IMR-90 (cell line): ENCODE results near the gene FOXO6. TPM values are rescaled to one million over a fixed set of nuclear protein-coding genes. Genes with fewer than 3 reads are reported as not detected.
A peak's percentile ranks its signal among the peaks of the same experiment; 100 is the strongest.

Source experiments
- ATAC-seq: fragments of 200-7000 bp; cut with Tn5 transposase; 2 replicates; pipeline ENCODE4 v1.9.1; 2020; ENCODE audit warnings: low read depth, mild to moderate bottlenecking, moderate library complexity
- BruUV-seq: library from RNA; stranded (reverse); fragments of 400-500 nt; replicated peaks from 2 replicates; lab custom pipeline; 2021; lab: Mats Ljungman, UMichigan
- CTCF ChIA-PET: fragments of 300-600 bp; formaldehyde crosslinking; extraction: SDS; loops from one replicate; lab custom pipeline; 2021; ENCODE audit warnings: antibody characterized with exemption; lab: Yijun Ruan, JAX
- POLR2A ChIA-PET: fragments of 300-600 bp; sonication (Branson Sonifier 250); formaldehyde crosslinking; loops from one replicate; lab custom pipeline; 2022; ENCODE audit warnings: antibody characterized with exemption; ENCODE audit not compliant: unreplicated experiment; lab: Charles Lee
- DNase-seq: peaks from one replicate; pipeline ENCODE4 v3.0.0; 2013
- H2AFZ ChIP-seq: replicated peaks from 2 replicates; pipeline ENCODE3; 2013; ENCODE audit warnings: low read length, mild to moderate bottlenecking; ENCODE audit not compliant: poor library complexity
- H2AK5ac ChIP-seq: 2 replicates; pipeline ENCODE4 v1.6.1; 2013; ENCODE audit warnings: low read depth, low read length, inconsistent platforms
- H2AK9ac ChIP-seq: replicated peaks from 2 replicates; pipeline ENCODE3; 2013; ENCODE audit warnings: mild to moderate bottlenecking, low read depth, low read length, moderate library complexity; ENCODE audit not compliant: poor library complexity
- H2BK120ac ChIP-seq: 2 replicates; pipeline ENCODE4 v1.6.1; 2013; ENCODE audit warnings: low read depth, low read length, inconsistent platforms
- H2BK15ac ChIP-seq: 3 replicates; pipeline ENCODE4 v1.6.1; 2013; ENCODE audit warnings: low read depth, low read length, inconsistent platforms
- H2BK20ac ChIP-seq: 2 replicates; pipeline ENCODE4 v1.6.1; 2013; ENCODE audit warnings: low read depth, mild to moderate bottlenecking, inconsistent platforms, low read length, moderate library complexity
- H2BK5ac ChIP-seq: 2 replicates; pipeline ENCODE4 v1.6.1; 2013; ENCODE audit warnings: mild to moderate bottlenecking, low read depth, low read length, inconsistent platforms; ENCODE audit not compliant: poor library complexity, severe bottlenecking
- H3K14ac ChIP-seq: replicated peaks from 2 replicates; pipeline ENCODE4 v1.6.1; 2013; ENCODE audit warnings: low read depth, low read length, inconsistent platforms
- H3K18ac ChIP-seq: 2 replicates; pipeline ENCODE4 v1.6.1; 2013; ENCODE audit warnings: low read depth, low read length, control low read depth
- H3K23ac ChIP-seq: 2 replicates; pipeline ENCODE4 v1.6.1; 2013; ENCODE audit warnings: low read depth, low read length, inconsistent platforms
- H3K27ac ChIP-seq: 2 replicates; pipeline ENCODE4 v1.5.1; 2013; ENCODE audit warnings: mild to moderate bottlenecking, control low read depth, low read length; ENCODE audit not compliant: insufficient read depth
- H3K27me3 ChIP-seq: 2 replicates; pipeline ENCODE4 v1.6.1; 2013; ENCODE audit warnings: low read length; ENCODE audit not compliant: control insufficient read depth, insufficient read depth
- H3K36me3 ChIP-seq: 2 replicates; pipeline ENCODE4 v1.6.1; 2013; ENCODE audit warnings: low read length, mixed read lengths; ENCODE audit not compliant: control insufficient read depth, insufficient read depth
- H3K4ac ChIP-seq: 2 replicates; pipeline ENCODE4 v1.6.1; 2013; ENCODE audit warnings: low read depth, low read length, inconsistent platforms
- H3K4me1 ChIP-seq: 2 replicates; pipeline ENCODE4 v1.6.1; 2013; ENCODE audit warnings: low read length, mixed read lengths; ENCODE audit not compliant: control insufficient read depth, insufficient read depth
- H3K4me2 ChIP-seq: 2 replicates; pipeline ENCODE4 v1.6.1; 2013; ENCODE audit warnings: low read depth, mild to moderate bottlenecking, control low read depth, low read length, moderate library complexity
- H3K4me3 ChIP-seq: 2 replicates; pipeline ENCODE4 v1.5.1; 2013; ENCODE audit warnings: low read depth, mild to moderate bottlenecking, control low read depth, low read length, moderate library complexity; ENCODE audit not compliant: insufficient read depth
- H3K56ac ChIP-seq: 2 replicates; pipeline ENCODE4 v1.6.1; 2013; ENCODE audit warnings: low read length, inconsistent platforms; ENCODE audit not compliant: insufficient read depth; ENCODE audit errors: extremely low read depth
- H3K79me1 ChIP-seq, 2 experiments: 2 replicates each; pipeline ENCODE4 v1.6.1; 2013; ENCODE audit warnings: low read length in 2 of 2, inconsistent platforms in 1 of 2, low read depth in 1 of 2
- H3K9ac ChIP-seq: 2 replicates; pipeline ENCODE4 v1.6.1; 2013; ENCODE audit warnings: low read depth, low read length, control low read depth
- H3K9me1 ChIP-seq: 2 replicates; pipeline ENCODE4 v1.6.1; 2013; ENCODE audit warnings: low read length, inconsistent platforms; ENCODE audit not compliant: insufficient read depth
- H3K9me3 ChIP-seq: 2 replicates; pipeline ENCODE4 v1.6.1; 2013; ENCODE audit warnings: low read length; ENCODE audit not compliant: control insufficient read depth, insufficient read depth
- H4K20me1 ChIP-seq: 2 replicates; pipeline ENCODE4 v1.6.1; 2013; ENCODE audit warnings: low read length, inconsistent platforms; ENCODE audit not compliant: insufficient read depth
- H4K5ac ChIP-seq: 2 replicates; pipeline ENCODE4 v1.6.1; 2013; ENCODE audit warnings: mild to moderate bottlenecking, low read depth, low read length, control low read depth
- H4K8ac ChIP-seq, 2 experiments: 2 replicates each; pipeline ENCODE4 v1.6.1; 2013; ENCODE audit warnings: low read depth in 2 of 2, low read length in 2 of 2, control low read depth in 1 of 2, inconsistent platforms in 1 of 2
- H4K91ac ChIP-seq: 2 replicates; pipeline ENCODE4 v1.6.1; 2013; ENCODE audit warnings: low read depth, low read length, inconsistent platforms; ENCODE audit not compliant: insufficient read depth
- WGBS, 2 experiments: methylation state at CpG; one replicate each; pipeline versions ENCODE4 v1.1.5 to v1.1.7; 2013; ENCODE audit warnings: missing lambda C conversion rate in 2 of 2; ENCODE audit not compliant: insufficient read length in 1 of 2; ENCODE audit errors: extremely low coverage in 2 of 2; 5-methylcytosine and 5-hydroxymethylcytosine counted together
- dilution Hi-C: fragments of 300-500 bp; cut with HindIII; formaldehyde crosslinking; loops from one replicate; pipeline ENCODE4 v1.14.3; 2018; ENCODE audit warnings: low sequenced_read_pairs; ENCODE audit not compliant: unreplicated experiment
- in situ Hi-C: fragments of 300-500 bp; cut with MboI; formaldehyde crosslinking; loops from 3 replicates; pipeline ENCODE4 v1.14.3; 2019; ENCODE audit warnings: low sequenced_read_pairs, inconsistent platforms, mixed read lengths
- intact Hi-C: fragments of 100-400 bp; cut with micrococcal nuclease; formaldehyde crosslinking; loops from 2 replicates; pipeline ENCODE4 v1.10.0; 2022
- polyA plus RNA-seq, 3 experiments: library from polyadenylated mRNA; depleted of rRNA; stranded (reverse); fragments of >200 nt; gene quantifications; 2 replicates each; pipeline ENCODE4 v1.2.3, GENCODE V29; 2012; ENCODE audit warnings: low replicate concordance in 1 of 3
- total RNA-seq: library from RNA; depleted of rRNA; stranded (reverse); fragments of >200 nt; gene quantifications from 2 replicates; pipeline ENCODE4 v1.2.3, GENCODE V29; 2012
- TF ChIP-seq, protein P1 (sequence below): fragments of 150-350 bp; IDR thresholded peaks from 2 replicates; pipeline ENCODE4 v1.6.1; 2017; ENCODE audit warnings: mild to moderate bottlenecking, antibody characterized with exemption, low read length, low read depth

FOXO6 gene
- total and polyA plus RNA-seq, 2 of the 4 experiments (the other 2 are of a cell fraction) = not detected

DNA sequence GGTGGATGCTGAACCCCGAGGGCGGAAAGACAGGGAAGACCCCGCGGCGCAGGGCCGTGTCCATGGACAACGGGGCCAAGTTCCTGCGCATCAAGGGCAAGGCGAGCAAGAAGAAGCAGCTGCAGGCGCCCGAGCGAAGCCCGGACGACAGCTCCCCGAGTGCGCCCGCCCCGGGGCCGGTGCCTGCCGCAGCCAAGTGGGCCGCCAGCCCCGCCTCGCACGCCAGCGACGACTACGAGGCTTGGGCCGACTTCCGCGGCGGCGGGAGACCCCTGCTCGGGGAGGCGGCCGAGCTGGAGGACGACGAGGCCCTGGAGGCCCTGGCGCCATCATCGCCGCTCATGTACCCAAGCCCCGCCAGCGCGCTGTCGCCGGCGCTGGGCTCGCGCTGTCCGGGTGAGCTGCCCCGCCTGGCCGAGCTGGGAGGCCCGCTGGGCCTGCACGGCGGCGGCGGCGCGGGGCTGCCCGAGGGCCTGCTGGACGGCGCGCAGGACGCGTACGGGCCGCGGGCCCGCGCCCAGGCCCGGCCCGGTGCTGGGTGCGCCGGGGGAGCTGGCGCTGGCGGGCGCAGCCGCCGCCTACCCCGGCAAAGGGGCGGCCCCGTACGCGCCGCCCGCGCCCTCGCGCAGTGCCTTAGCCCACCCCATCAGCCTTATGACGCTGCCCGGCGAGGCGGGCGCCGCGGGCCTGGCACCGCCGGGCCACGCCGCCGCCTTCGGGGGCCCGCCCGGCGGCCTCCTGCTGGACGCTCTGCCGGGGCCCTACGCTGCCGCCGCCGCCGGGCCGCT is 20.7 kb downstream of the FOXO6 start:
- Histone ChIP-seq H3K9me3 (peaks cover 2% of the 10 kb centered on the region; the same call in 1 of the 2 replicates), H3K36me3 (no peaks in the 10 kb centered on the region), H3K4me2 (peak overlapping the region; percentile 44), H3K4ac (no peak overlapping the region), H3K18ac (no peak overlapping the region), H2AK5ac (no peak overlapping the region), H2AK9ac (peak overlapping the region; percentile 56), H3K4me1 (no peaks in the 10 kb centered on the region), H3K14ac (no peak overlapping the region), H3K27ac (no peak overlapping the region; the same call in 1 of the 2 replicates), H2BK5ac (no peak overlapping the region), H2AFZ (peak overlapping the region; percentile 89), H4K5ac (no peak overlapping the region), H3K9me1 (no peaks in the 10 kb centered on the region), H2BK15ac (no peak overlapping the region), H4K91ac (no peak overlapping the region), H3K79me1 (no peaks in the 10 kb centered on the region), H2BK20ac (no peak overlapping the region), H4K20me1 (no peaks in the 10 kb centered on the region), H3K23ac (no peak overlapping the region), H4K8ac (no peak overlapping the region), H3K9ac (no peak overlapping the region), H2BK120ac (no peak overlapping the region), H3K56ac (no peak overlapping the region), H3K27me3 (peaks cover 82% of the 10 kb centered on the region), H3K4me3 (peak overlapping the region; percentile 39)
- TF ChIP-seq, protein P1, sequence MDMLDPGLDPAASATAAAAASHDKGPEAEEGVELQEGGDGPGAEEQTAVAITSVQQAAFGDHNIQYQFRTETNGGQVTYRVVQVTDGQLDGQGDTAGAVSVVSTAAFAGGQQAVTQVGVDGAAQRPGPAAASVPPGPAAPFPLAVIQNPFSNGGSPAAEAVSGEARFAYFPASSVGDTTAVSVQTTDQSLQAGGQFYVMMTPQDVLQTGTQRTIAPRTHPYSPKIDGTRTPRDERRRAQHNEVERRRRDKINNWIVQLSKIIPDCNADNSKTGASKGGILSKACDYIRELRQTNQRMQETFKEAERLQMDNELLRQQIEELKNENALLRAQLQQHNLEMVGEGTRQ = no peak
- intact Hi-C loops = no loop called here
- CTCF ChIA-PET = no interaction called here
- POLR2A ChIA-PET = no interaction called here
- ATAC-seq = peak; percentile 52
- WGBS, 2 experiments = 16% methylated on average over 36 of the region's 112 CpGs; no CpG with 5 or more reads in 1 of the 2 experiments
- DNase-seq = no peak
- in situ Hi-C loops = no loop called here
- BruUV-seq = no TSS peak
- dilution Hi-C loops = no loop called here
